ENCODE measurements around the gene TTC17. TPM values are rescaled to one million over a fixed set of nuclear protein-coding genes. Genes with fewer than 3 reads are reported as not detected.
A peak's percentile ranks its signal among the peaks of the same experiment; 100 is the strongest.
"Not testable (repeated sequence)": the region's sequence is repeated elsewhere in the genome, so short reads cannot be mapped to it uniquely, and the experiment has no call there.

TTC17 gene
- total RNA-seq, result 53.0 and 109 TPM in 2 replicates

GRCh38 chr11:43358801-43359421 is at the start of gene TTC17:
Gene TTC17, plus strand, starts transcription at chr11:43358920. Its CDS starts 35 bp downstream, at chr11:43358955.
- peak; percentile 83 for DNase-seq (ENCODE audit: low read depth)

- DNase-seq (ENCODE audit: low read depth), result peak; percentile 87
These were observed 46.7 kb upstream of the TTC17 start, which contains the start of gene API5 for GRCh38 chr11:43311791-43312607. Gene API5, plus strand, starts transcription at chr11:43311996. Its CDS starts 132 bp downstream, at chr11:43312128.

- no peak for DNase-seq (ENCODE audit: low read depth)
These were observed 42.8 kb upstream of the TTC17 start for GRCh38 chr11:43315966-43316365.

GRCh38 chr11:43316451-43316850 is 42.3 kb upstream of the TTC17 start:
- peak; percentile 45 for DNase-seq (ENCODE audit: low read depth)

GRCh38 chr11:43327987-43328386 is 30.7 kb upstream of the TTC17 start:
- DNase-seq (ENCODE audit: low read depth), result peak; percentile 78

GRCh38 chr11:43328482-43328881 is 30.2 kb upstream of the TTC17 start:
- no peak for DNase-seq (ENCODE audit: low read depth)

GRCh38 chr11:43341159-43341558 is 17.6 kb upstream of the TTC17 start:
- no peak for DNase-seq (ENCODE audit: low read depth)

GRCh38 chr11:43351426-43351825 is 7.3 kb upstream of the TTC17 start:
- DNase-seq (ENCODE audit: low read depth), result not testable (repeated sequence)

GRCh38 chr11:43354311-43354710 is 4.4 kb upstream of the TTC17 start:
- no peak for DNase-seq (ENCODE audit: low read depth)

- DNase-seq (ENCODE audit: low read depth), result no peak
These were observed 2.4 kb upstream of the TTC17 start for GRCh38 chr11:43356336-43356735.

- no peak for DNase-seq (ENCODE audit: low read depth)
These were observed 380 bp upstream of the TTC17 start for GRCh38 chr11:43358279-43358800.

GRCh38 chr11:43359422-43359818 is 700 bp downstream of the TTC17 start:
- DNase-seq (ENCODE audit: low read depth), result peak; percentile 46

- DNase-seq (ENCODE audit: low read depth), result no peak
These were observed 1.8 kb downstream of the TTC17 start for GRCh38 chr11:43360361-43361032.

GRCh38 chr11:43366677-43367076 is 8.0 kb downstream of the TTC17 start:
- no peak for DNase-seq (ENCODE audit: low read depth)

GRCh38 chr11:43367382-43368178 is 8.9 kb downstream of the TTC17 start:
- DNase-seq (ENCODE audit: low read depth), result peak; percentile 32

- DNase-seq (ENCODE audit: low read depth), result no peak
These were observed 17.3 kb downstream of the TTC17 start for GRCh38 chr11:43376065-43376464.

- DNase-seq (ENCODE audit: low read depth), result peak; percentile 73
These were observed 17.9 kb downstream of the TTC17 start for GRCh38 chr11:43376594-43376993.

- DNase-seq (ENCODE audit: low read depth), result no peak
These were observed 18.7 kb downstream of the TTC17 start for GRCh38 chr11:43377389-43377788.

- DNase-seq (ENCODE audit: low read depth), result no peak
These were observed 20.2 kb downstream of the TTC17 start for GRCh38 chr11:43378897-43379296.

GRCh38 chr11:43381802-43382201 is 23.1 kb downstream of the TTC17 start:
- no peak for DNase-seq (ENCODE audit: low read depth)

- no peak for DNase-seq (ENCODE audit: low read depth)
These were observed 23.9 kb downstream of the TTC17 start for GRCh38 chr11:43382614-43383013.
